RWPE2 (cell line): ENCODE measurements around the gene SLC38A4.

Experiments used
- ATAC-seq: fragments of 200-7000 bp; cut with Tn5 transposase; 3 replicates; pipeline ENCODE4 v1.9.1; 2021; ENCODE audit warnings: low read depth
- DNase-seq: peaks from one replicate; pipeline ENCODE4 v3.0.0-alpha.2; 2020; ENCODE audit warnings: low spot score
- H3K27ac ChIP-seq: fragments of 450-650 bp; 2 replicates; pipeline ENCODE4 v1.5.1; 2017; ENCODE audit warnings: mild to moderate bottlenecking; ENCODE audit not compliant: poor library complexity, severe bottlenecking
- H3K27me3 ChIP-seq: fragments of 250-450 bp; sonication (Bioruptor Pico); 2 replicates; pipeline ENCODE4 v1.5.1; 2021; ENCODE audit warnings: mild to moderate bottlenecking, moderate library complexity; ENCODE audit not compliant: insufficient read depth, poor library complexity, severe bottlenecking
- H3K36me3 ChIP-seq: fragments of 250-450 bp; sonication (Bioruptor Pico); 2 replicates; pipeline ENCODE4 v1.5.1; 2020; ENCODE audit warnings: low read depth, mild to moderate bottlenecking, moderate library complexity
- H3K4me1 ChIP-seq: fragments of 250-450 bp; sonication (Bioruptor Pico); 2 replicates; pipeline ENCODE4 v1.5.1; 2021; ENCODE audit warnings: mild to moderate bottlenecking, moderate library complexity; ENCODE audit not compliant: insufficient read depth, poor library complexity, severe bottlenecking
- H3K4me3 ChIP-seq: fragments of 250-450 bp; sonication (Bioruptor Pico); 2 replicates; pipeline ENCODE4 v1.5.1; 2021; ENCODE audit warnings: mild to moderate bottlenecking, moderate library complexity; ENCODE audit not compliant: severe bottlenecking
- H3K9me3 ChIP-seq: fragments of 250-450 bp; sonication (Bioruptor Pico); 2 replicates; pipeline ENCODE4 v1.5.1; 2021; ENCODE audit warnings: mild to moderate bottlenecking, moderate library complexity; ENCODE audit not compliant: severe bottlenecking
- CTCF ChIP-seq: fragments of 450-650 bp; IDR thresholded peaks from one replicate; pipeline ENCODE4 v1.5.1; 2017; ENCODE audit warnings: mild to moderate bottlenecking, moderate library complexity; ENCODE audit not compliant: poor library complexity, severe bottlenecking

SLC38A4 gene

GRCh38 chr12:46808317-46808716, 17.5 kb downstream of the SLC38A4 start:
- Histone ChIP-seq H3K27me3 (no peaks in the 10 kb centered on the region), H3K36me3 (no peaks in the 10 kb centered on the region), H3K4me1 (no peaks in the 10 kb centered on the region), H3K27ac (no peak overlapping the region), H3K4me3 (no peak overlapping the region), H3K9me3 (no peaks in the 10 kb centered on the region)
- DNase-seq: no peak
- no peak for TF ChIP-seq CTCF
- no peak for ATAC-seq

GRCh38 chr12:46804054-46804453, 21.7 kb downstream of the SLC38A4 start:
- Histone ChIP-seq H3K27ac (no peak overlapping the region), H3K36me3 (no peaks in the 10 kb centered on the region), H3K4me1 (no peaks in the 10 kb centered on the region), H3K4me3 (no peak overlapping the region), H3K27me3 (no peaks in the 10 kb centered on the region), H3K9me3 (no peaks in the 10 kb centered on the region)
- DNase-seq: no peak
- no peak for TF ChIP-seq CTCF
- no peak for ATAC-seq

GRCh38 chr12:46803517-46803916, 22.3 kb downstream of the SLC38A4 start:
- Histone ChIP-seq H3K4me3 (no peak overlapping the region), H3K9me3 (no peaks in the 10 kb centered on the region), H3K4me1 (no peaks in the 10 kb centered on the region), H3K27ac (no peak overlapping the region), H3K27me3 (no peaks in the 10 kb centered on the region), H3K36me3 (no peaks in the 10 kb centered on the region)
- DNase-seq (no peak), ATAC-seq (no peak)
- TF ChIP-seq CTCF: no peak

GRCh38 chr12:46801293-46801692, 24.5 kb downstream of the SLC38A4 start:
- Histone ChIP-seq H3K4me1 (no peaks in the 10 kb centered on the region), H3K36me3 (no peaks in the 10 kb centered on the region), H3K27ac (no peak overlapping the region), H3K27me3 (no peaks in the 10 kb centered on the region), H3K4me3 (no peak overlapping the region), H3K9me3 (no peaks in the 10 kb centered on the region)
- no peak for TF ChIP-seq CTCF
- DNase-seq: no peak
- ATAC-seq: no peak

GRCh38 chr12:46800160-46800559, 25.6 kb downstream of the SLC38A4 start:
- no peak overlapping the region for H3K27ac ChIP-seq
- DNase-seq: no peak
- no peak overlapping the region for H3K4me3 ChIP-seq
- H3K27me3 ChIP-seq: no peaks in the 10 kb centered on the region
- no peak for ATAC-seq
- no peaks in the 10 kb centered on the region for H3K9me3 ChIP-seq
- TF ChIP-seq CTCF: no peak
- no peaks in the 10 kb centered on the region for H3K36me3 ChIP-seq
- no peaks in the 10 kb centered on the region for H3K4me1 ChIP-seq
